GM21360 (cell line): ENCODE data around the gene STON2.
"Not testable (repeated sequence)": the region's sequence is repeated elsewhere in the genome, so short reads cannot be mapped to it uniquely, and the experiment has no call there.

Experiments
- ATAC-seq: cut with Tn5 transposase; IDR thresholded peaks from one replicate; pipeline ENCODE4 v1.9.1; 2021; ENCODE audit warnings: mild to moderate bottlenecking, moderate library complexity; ENCODE audit not compliant: unreplicated experiment

The STON2 gene, protein sequence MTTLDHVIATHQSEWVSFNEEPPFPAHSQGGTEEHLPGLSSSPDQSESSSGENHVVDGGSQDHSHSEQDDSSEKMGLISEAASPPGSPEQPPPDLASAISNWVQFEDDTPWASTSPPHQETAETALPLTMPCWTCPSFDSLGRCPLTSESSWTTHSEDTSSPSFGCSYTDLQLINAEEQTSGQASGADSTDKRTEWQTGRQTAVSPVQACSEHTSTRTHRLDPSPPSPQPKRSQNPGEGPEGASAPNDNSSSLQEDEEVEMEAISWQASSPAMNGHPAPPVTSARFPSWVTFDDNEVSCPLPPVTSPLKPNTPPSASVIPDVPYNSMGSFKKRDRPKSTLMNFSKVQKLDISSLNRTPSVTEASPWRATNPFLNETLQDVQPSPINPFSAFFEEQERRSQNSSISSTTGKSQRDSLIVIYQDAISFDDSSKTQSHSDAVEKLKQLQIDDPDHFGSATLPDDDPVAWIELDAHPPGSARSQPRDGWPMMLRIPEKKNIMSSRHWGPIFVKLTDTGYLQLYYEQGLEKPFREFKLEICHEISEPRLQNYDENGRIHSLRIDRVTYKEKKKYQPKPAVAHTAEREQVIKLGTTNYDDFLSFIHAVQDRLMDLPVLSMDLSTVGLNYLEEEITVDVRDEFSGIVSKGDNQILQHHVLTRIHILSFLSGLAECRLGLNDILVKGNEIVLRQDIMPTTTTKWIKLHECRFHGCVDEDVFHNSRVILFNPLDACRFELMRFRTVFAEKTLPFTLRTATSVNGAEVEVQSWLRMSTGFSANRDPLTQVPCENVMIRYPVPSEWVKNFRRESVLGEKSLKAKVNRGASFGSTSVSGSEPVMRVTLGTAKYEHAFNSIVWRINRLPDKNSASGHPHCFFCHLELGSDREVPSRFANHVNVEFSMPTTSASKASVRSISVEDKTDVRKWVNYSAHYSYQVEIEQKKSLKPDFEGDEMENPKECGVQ

DNA sequence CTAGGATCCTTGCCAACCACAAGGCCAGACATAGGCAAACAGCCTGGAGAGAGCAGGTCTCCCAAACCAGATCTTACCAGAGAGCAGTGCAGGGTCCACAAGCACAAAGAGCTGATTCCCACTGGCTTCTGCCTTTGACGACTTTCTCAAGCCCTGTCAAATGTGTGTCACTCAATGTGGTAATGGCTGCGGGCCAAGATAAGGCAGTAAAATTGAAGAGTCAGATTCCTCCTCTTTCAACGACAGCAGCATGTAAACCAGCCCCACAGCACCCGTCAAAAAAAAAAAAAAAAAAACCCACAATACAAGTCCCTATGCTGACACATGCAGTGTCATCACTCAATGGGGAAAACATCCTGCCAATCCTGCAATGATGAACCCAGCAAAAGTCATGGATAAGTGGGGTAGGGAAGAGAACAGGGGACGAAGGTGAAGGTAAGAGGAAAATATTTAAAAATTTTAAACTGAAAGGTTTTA lies at the start of gene STON2:
Gene STON2, minus strand, starts transcription at position 123 of the 477 bp plus-strand sequence. CDS start 1,942 bp downstream, outside the sequence.
- ATAC-seq, result no peak

DNA sequence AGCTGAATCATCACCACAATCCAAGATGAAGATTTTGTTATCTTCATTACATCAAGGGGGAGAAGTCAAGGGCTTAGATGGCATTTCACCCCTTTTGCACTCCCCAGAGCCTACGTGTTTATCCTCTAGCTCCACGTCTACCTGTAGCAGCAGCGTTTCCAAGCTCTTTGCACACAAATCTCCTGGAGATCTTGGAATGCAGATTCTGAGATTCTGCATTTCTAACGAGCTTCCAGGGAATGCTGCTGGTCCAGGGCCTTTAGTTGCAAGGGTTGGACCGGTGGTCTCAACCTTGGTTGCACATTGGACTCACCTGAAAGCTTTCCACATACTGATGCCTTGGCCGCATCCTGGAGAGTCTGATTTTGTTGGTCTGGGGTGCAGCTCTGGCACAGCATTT lies 49.5 kb upstream of the STON2 start:
- ATAC-seq, result no peak

DNA sequence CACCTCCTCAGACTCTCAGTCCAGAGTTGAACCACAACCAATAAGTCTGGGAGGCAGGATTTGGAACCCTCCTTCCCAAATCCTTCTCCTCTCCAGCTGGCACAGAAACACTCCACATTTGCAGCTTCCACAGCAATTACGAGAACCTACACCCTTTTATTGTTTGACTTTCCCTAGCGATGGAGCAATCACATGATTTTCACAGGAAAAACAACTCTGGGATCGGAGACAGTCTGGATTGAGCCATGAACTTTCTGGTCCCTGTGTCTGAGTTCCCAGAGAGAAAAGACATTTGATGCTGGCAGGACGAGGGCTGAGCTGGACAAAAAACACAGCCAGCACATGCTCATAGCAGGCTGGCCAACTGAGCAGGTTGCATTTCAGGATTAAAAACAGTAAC lies 49.0 kb upstream of the STON2 start:
- ATAC-seq, result no peak

DNA sequence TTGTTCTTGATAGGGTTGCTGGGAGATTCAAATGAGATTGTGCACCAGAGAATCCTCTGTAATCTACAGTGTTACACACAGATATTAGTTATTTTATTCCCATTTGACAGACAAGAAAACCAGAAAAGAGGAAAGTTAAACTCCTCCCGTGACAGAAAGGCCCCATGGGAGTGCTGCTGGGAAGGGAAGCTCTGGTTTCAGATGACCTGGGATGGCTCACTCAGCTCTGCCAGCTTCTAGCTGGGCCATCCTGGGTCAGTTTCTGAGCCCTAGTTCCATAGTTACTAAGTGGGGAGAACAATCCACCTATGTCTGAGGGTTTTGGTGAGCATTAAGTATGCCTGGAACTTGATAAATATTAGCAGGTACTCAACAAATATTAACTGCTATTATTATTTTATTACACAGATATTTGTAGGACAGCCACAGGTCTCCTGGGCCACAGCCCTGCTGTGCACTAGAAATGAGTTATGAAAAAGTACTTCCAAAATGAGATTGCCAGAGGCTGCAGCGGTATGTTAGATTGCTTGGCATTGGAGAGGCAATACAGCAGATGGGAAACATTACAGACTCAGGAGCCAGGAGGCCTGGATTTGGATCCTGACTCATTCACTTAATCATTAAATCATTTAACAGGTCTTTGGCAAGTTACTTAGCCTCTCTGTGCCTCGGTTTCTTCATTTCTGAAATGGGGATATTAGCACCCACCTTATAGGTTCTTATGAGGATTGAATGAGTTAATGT lies 47.1 kb upstream of the STON2 start:
- no peak for ATAC-seq

DNA sequence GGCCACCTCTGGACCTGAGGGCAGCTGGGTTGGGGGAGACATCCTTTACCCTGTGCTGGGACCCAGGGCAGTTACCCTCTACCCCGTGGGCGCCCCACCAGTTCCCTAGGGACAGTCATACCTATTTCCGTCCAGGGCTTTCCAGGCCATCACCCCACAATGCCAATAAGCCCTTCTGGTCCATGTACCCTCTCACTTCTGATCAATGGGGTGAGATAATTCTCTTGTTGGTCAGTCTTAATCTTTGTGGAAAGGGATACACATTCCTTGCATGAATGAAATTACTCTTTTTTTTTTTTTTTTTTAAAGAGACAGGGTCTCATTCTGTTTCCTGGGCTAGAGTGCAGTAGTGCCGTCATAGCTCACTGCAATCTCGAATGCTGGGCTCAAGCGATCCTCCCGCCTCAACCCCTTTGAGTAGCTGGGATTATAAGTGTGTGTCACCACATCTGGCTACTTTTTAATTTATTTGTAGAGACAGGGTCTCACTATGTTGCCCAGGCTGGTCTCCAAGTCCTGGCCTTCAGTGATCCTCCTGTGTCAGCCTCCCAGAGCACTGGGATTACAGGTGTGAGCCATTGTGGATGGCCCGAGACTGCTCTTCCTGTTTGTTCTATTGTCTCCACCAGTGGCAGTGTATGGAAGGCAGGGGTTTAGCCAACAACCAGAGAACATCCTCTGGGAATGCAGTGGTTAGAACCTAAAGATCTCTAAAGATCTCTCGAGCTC lies 46.3 kb upstream of the STON2 start:
- ATAC-seq, result no peak

DNA sequence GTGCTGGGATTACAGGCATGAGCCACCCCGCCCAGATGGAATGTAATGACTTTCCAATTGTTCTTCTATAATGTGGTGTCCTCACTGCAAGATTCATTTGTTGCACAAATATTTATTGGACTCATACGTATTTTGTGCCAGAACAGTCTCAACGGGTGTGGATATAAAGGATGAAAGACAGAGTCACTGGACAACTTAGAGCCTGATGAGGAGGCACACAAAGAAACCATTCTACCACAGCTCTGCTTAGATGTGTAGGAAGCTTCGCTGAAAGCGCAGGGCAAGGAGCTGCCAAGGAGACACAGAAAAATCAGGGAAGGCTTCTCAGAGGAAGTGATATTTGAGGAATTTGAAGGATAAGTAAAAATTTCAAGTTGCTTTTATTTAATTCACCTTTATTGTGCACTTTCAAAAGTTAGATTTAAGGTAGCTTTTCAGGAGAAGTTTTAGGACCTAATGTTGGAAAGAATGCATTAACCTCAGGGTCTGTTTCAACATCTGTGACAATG lies 41.6 kb upstream of the STON2 start:
- ATAC-seq, result no peak

DNA sequence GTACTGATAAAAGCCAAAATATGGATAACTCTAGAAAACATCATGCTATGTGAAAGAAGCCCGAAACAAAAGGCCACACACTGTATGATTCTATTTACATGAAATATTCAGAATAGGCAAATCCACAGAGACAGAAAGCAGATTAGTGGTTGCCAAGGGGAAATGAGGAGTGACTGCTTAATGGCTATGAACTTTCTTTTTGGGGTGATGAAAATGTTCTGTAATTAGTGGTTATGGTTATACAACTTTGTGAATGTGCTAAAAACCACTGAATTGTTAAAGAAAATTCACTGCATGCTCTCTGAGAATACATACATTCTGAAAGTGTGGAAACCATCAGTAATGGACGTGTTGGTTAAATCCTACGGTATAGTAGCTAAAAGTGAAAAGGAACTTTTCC lies 39.9 kb upstream of the STON2 start:
- ATAC-seq, result no peak

DNA sequence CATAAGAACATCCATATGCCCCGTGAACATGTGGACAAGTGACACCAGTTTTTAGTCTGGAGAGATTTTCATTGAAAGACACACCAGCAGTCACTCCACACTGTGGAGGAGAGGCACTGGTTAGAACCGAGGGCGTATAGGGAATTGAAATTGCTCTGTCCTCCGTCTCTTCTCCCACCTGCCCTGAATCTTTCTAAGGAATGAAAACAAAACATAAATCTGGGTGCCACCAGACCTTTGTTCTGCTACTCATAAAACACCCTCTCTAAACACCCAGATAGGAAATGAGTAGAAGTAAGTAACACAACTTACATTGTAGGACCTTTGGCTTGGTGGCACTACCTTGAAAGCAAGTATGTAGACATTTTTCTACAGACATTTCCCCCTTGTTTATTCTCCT lies 37.1 kb upstream of the STON2 start:
- ATAC-seq, result no peak

DNA sequence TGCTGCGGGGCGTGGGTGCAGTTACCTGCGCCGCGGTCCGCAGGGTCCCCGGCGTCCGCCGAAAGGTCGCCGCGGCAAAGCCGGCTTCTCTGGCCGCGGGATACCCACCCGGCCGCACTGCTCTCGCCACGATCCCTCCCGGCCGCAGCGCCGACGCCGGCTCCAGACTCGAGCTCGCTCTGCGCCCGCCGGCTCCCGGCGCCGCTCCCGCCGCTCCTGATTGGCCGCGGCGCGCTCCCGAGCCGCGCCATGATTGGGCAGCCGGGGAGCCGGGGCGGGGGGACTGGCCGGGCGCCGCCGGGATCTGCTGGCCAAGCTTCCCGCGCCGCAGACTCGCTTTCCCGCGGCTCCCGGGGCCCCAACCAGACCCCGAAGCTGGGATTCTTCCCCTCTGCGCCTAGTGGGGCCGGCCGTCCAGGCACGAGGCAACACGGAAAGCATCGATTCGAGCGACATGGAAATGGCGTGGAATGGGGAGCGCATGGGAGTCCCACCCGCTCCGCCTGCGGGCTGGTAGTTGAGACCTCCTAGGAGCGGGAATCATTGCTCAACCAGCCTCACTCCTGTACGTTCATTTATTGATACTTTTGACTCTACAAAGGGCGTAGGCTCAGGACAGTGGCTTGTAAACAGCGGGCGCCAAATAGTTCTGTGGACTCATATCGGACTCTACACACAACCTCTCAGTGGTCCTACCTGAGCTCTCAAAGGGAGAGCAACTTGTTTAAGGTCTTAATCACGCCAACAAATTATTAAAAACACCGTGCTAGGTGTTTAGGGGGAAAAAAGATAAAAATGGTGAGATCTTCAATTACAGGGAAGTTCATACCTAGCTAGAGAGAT lies 36.4 kb upstream of the STON2 start:
- ATAC-seq, result peak; percentile 90

DNA sequence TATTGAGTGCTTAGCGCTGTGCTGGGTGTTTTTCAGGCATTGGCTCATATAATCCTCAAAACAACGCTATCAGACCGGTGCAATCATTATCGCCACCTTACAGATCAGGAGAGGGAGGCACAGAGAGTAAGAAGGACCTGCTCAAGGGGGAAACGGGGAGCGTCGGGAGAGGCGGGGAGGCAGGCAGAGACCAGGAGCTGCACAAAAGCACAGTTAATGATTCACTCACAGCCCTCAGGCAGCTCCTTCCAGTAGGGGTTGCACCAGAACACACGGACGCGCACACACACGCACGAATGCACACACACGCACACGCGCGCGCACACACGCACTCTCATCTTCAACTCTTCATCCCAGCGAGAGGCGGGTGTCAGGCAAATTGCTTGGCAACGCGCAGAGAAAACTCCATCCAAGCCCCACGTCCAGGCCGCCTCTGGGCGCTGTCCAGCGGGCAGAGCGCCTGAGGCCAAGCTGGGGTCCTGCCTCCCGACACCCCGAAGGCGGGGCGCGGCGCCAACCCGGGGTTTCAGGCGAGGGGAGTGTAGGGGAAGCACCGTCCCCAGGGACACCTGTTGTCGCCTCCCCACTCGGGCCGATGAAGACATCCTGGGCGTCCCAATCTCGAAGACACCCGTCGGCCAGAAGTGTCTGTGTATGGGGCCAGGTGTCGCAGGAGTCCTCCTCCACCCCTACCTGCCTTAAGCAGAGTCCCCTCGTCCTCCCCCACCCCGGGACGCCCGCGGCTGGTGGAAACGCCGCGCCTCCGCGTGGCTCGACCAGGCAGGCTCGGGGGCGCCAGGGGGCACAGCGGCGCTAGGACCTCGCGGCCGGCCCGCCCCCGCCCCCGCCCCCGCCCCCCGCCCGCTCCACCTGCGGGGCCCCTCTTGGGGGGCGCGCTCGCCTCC lies 35.5 kb upstream of the STON2 start:
- peak; percentile 20 for ATAC-seq

DNA sequence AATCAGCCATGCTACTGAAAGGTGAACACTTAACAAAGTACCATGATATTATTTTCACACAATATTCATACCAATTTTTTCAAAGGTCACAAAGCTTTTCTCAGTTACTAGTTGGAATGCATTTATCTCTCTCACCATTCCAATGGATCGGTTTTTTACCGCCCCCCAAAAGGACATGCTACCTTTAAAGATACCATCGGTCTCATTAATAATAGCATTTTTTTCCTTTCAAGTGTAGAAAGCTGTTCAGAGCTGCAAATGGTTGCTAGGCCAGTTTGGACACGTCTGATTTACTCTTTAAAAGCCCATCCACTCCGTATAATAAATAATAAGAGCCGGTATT lies 34.9 kb upstream of the STON2 start:
- ATAC-seq, result no peak

DNA sequence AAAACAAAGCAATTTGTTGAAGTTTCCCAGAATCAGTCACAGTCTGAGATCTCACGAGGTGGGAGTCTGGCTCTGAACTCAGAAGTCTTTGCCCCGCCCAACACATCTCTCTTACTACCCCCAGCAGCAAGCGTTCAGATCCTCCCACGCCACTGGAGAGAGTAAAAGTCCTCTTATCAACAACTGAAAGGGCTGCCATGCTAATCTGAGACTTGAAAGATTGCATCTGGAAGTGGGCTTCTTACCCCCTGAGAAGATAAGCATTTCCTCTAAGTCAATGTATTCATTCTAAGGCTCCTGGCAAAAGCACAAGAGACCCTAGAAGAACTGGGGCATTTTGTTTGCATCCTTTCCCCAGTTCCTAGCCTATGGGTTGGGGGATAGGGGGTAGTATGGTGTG lies 34.1 kb upstream of the STON2 start:
- ATAC-seq, result no peak

DNA sequence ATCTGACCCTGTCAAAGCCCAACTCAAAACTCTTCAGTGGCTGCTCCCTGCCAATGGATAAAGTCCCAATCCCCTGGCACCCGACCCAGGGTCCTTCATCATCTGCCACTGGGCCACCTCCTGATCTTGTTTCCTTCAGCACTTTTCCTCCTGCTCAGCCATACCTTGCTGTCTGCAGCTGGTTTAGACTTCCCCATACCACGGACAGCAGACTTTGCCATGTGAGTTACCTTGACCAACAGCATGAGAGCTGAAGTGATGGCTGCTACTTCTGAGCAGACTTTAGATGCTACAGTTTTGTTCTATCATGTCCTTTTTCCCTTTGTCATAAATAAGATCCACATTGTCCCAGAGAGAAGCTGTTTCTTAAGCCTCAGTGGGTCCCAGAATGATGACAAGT lies 33.3 kb upstream of the STON2 start:
- ATAC-seq, result no peak

DNA sequence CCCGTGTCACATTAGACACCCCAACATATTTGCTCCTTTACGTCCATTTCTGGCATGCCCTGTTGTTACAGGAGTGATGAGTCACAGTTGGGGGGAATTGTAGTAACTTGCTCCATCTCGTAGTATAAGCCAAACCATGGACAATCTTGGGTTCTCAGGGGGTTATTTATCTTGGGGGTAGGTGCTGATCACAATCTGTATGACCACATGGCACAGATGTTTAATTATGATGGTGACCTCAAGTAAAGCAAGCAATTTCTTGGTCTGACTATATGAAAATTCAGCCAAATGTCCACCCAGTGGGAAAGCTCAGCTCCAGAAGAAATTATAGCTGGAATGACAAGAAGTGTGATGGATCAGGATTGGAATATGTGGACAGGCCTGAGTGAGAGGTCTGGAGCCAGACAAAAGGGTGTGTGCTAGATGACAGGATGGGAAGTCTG lies 32.1 kb upstream of the STON2 start:
- no peak for ATAC-seq

DNA sequence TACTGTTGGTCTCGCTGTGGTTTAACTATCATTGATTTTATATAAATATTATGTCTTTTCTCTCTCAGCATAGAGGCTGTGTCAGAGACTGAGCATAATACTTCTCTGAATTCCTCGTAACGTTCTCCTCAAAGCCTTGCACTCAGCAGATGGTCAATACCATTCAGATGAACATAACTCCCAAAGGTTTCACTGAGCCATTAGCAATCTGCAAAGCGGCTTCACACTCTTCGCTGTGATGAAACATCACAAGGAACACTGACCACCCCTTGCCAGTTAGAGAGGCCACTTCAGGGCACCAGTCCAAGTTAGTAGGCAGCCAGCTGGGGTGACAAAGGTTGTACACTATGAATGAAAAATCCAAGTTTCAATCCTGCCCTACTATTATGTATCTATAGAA lies 30.1 kb upstream of the STON2 start:
- ATAC-seq, result no peak

DNA sequence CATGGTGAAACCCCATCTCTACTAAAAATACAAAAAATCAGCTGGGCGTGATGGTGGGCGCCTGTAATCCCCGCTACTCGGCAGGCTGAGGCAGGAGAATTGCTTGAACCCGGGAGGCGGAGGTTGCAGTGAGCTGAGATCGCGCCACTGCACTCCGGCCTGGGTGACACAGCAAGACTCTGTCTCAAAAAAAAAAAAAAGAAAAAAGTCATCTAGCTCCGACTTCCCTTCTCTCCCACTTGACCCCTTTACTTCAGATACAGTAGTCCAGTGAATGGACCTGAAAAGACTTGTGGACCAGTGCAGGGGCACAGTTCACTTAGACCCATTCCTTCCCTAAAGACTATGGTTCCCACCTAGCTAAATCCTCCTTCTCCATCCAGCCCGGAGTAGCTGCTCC lies 29.6 kb upstream of the STON2 start:
- ATAC-seq, result not testable (repeated sequence)

DNA sequence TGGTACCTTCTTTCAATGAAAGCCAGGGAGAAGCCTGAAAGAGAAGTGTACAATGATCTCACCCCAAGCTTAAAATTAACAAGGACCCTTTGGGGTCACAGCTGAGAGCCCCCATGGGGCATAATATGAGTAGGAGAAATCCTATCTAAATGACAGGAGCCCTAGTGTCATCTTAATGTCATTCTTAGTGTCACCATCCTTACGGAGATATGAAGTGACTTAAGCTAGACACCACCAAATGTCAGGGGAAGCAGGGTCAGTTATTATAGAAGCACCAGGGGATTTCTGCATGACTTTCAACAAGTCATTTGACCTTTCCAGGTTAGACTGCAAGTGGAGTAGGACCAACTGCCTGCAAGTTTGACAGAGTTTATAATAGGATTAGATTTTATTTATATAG lies 28.9 kb upstream of the STON2 start:
- no peak for ATAC-seq

DNA sequence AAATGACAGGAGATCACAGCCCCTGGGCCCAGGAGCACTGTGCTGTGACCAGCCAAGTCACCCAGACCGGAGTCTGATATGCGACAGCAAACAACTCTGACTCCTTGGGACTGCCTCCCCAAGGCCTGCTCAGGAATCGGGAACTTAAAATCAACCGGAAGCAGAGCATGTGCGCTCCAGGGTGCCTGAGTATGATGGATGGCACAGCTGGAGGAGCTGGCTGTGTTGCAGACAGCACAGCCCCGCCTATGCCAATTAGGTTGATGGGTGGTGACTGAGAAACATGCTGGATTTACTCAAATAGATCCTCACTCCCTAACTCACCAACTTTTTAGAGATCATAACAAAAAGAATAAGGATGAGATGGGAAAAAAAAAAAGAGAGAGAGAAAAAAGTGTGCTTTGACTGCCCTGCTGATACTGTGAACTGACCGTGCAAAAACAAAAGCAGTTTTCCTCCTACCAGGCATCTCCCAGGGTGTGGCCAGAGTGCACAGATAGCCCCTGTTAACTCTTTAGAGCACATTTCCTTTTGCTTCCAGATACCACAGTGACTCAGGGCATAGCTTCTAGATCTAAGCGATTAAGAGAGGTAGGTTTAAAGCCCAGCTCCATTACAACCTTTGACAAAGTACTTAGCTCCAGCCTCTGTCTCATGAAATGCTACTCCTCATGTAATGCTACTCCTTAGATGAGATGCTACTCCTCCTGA lies 27.4 kb upstream of the STON2 start:
- ATAC-seq, result no peak
